ENCODE results near the gene DNAJC13.

GRCh38 chr3:132414841-132415240 lies 2.5 kb upstream of the DNAJC13 start:
- TF ChIP-seq CTCF (IDR thresholded peaks at IDR 0.05) = no peak
- TF ChIP-seq EP300 (IDR thresholded peaks at IDR 0.05; ENCODE audit: low read depth) = no peak

Data from transverse colon (tissue), 3 donors.